Activated T-helper 1 cell treated with anti-CD3 and anti-CD28 coated beads, Interleukin-12 subunit alpha, Interleukin-12 subunit beta, Interleukin-2, Interleukin-4 antibody, amounts not matched to agents 30 ng/mL and 10 ng/mL and 1 ng/mL, durations not matched to agents 14 hours and 24 hours and 36 hours (primary cell): ENCODE measurements around the gene CHRNA3. TPM values are rescaled to one million over a fixed set of nuclear protein-coding genes. Genes with fewer than 3 reads are reported as not detected.

Source experiments
- DNase-seq: peaks from one replicate; pipeline ENCODE4 v3.0.0; 2021; ENCODE audit warnings: low spot score
- H3K27ac Mint-ChIP-seq: one replicate; pipeline ENCODE4 v1.8.0; 2021; ENCODE audit warnings: mild to moderate bottlenecking, mixed read lengths
- H3K27me3 Mint-ChIP-seq: one replicate; pipeline ENCODE4 v1.8.0; 2022; ENCODE audit warnings: mild to moderate bottlenecking, moderate library complexity, mixed read lengths; ENCODE audit not compliant: insufficient read depth
- H3K36me3 Mint-ChIP-seq: one replicate; pipeline ENCODE4 v1.8.0; 2021; ENCODE audit warnings: low read depth, mixed read lengths
- H3K4me1 Mint-ChIP-seq: one replicate; pipeline ENCODE4 v1.8.0; 2021; ENCODE audit warnings: low read depth, mixed read lengths
- H3K4me3 Mint-ChIP-seq: one replicate; pipeline ENCODE4 v1.8.0; 2021; ENCODE audit warnings: mild to moderate bottlenecking, moderate library complexity, mixed read lengths
- H3K9me3 Mint-ChIP-seq: one replicate; pipeline ENCODE4 v1.8.0; 2021; ENCODE audit warnings: mixed read lengths
- intact Hi-C: fragments of 100-400 bp; cut with micrococcal nuclease; formaldehyde crosslinking; loops from one replicate; pipeline ENCODE4 v1.15.1; 2024
- total RNA-seq: library from RNA; stranded (reverse); gene quantifications from 2 replicates; pipeline ENCODE4 v1.2.3, GENCODE V29; 2022

Gene CHRNA3
- total RNA-seq, 1 donor from 2014 or later = not detected

- intact Hi-C loops = no loop called here
- Mint-ChIP-seq H3K4me3 (no peak overlapping the region), H3K9me3 (no peaks in the 10 kb centered on the region), H3K4me1 (no peaks in the 10 kb centered on the region), H3K27ac (no peak overlapping the region), H3K27me3 (no peaks in the 10 kb centered on the region), H3K36me3 (no peaks in the 10 kb centered on the region)
- no peak for DNase-seq
Observed at GRCh38 chr15:78599189-78599588, 21.6 kb downstream of the CHRNA3 start.

- no peaks in the 10 kb centered on the region for H3K4me1 Mint-ChIP-seq
- intact Hi-C loops = no loop called here
- no peak for DNase-seq
Observed at GRCh38 chr15:78598348-78598747, 22.4 kb downstream of the CHRNA3 start.

GRCh38 chr15:78597583-78597982, 23.2 kb downstream of the CHRNA3 start:
- intact Hi-C loops = no loop called here
- Mint-ChIP-seq H3K9me3 (no peaks in the 10 kb centered on the region), H3K36me3 (no peaks in the 10 kb centered on the region), H3K4me3 (no peak overlapping the region), H3K27me3 (no peaks in the 10 kb centered on the region), H3K27ac (no peak overlapping the region), H3K4me1 (no peaks in the 10 kb centered on the region)
- DNase-seq = no peak

More at GRCh38 chr15:78598348-78598747, 22.4 kb downstream of the CHRNA3 start:
- Mint-ChIP-seq H3K4me3 (no peak overlapping the region), H3K27me3 (no peaks in the 10 kb centered on the region), H3K9me3 (no peaks in the 10 kb centered on the region), H3K27ac (no peak overlapping the region), H3K36me3 (no peaks in the 10 kb centered on the region)

- no peaks in the 10 kb centered on the region for H3K36me3 Mint-ChIP-seq
- no peak overlapping the region for H3K27ac Mint-ChIP-seq
- H3K4me1 Mint-ChIP-seq = no peaks in the 10 kb centered on the region
- DNase-seq = no peak
- peaks cover 6% of the 10 kb centered on the region for H3K27me3 Mint-ChIP-seq
- intact Hi-C loops = no loop called here
- H3K4me3 Mint-ChIP-seq = no peak overlapping the region
- H3K9me3 Mint-ChIP-seq = no peaks in the 10 kb centered on the region
Observed at GRCh38 chr15:78574944-78575343, 45.9 kb downstream of the CHRNA3 start.

GRCh38 chr15:78573416-78573815, 47.4 kb downstream of the CHRNA3 start:
- no peak overlapping the region for H3K27ac Mint-ChIP-seq

GRCh38 chr15:78571382-78571781, 49.4 kb downstream of the CHRNA3 start:
- Mint-ChIP-seq H3K27me3 (peaks cover 15% of the 10 kb centered on the region), H3K9me3 (no peaks in the 10 kb centered on the region), H3K36me3 (no peaks in the 10 kb centered on the region), H3K4me1 (peaks cover 9% of the 10 kb centered on the region), H3K4me3 (no peak overlapping the region), H3K27ac (no peak overlapping the region)
- intact Hi-C loops = no loop called here
- no peak for DNase-seq

More at GRCh38 chr15:78573416-78573815, 47.4 kb downstream of the CHRNA3 start:
- Mint-ChIP-seq H3K27me3 (peaks cover 6% of the 10 kb centered on the region), H3K9me3 (no peaks in the 10 kb centered on the region), H3K36me3 (no peaks in the 10 kb centered on the region), H3K4me1 (no peaks in the 10 kb centered on the region), H3K4me3 (no peak overlapping the region)
- intact Hi-C loops = no loop called here
- DNase-seq = no peak

- Mint-ChIP-seq H3K36me3 (no peaks in the 10 kb centered on the region), H3K27ac (no peak overlapping the region), H3K27me3 (peaks cover 19% of the 10 kb centered on the region), H3K4me3 (no peak overlapping the region), H3K4me1 (peaks cover 15% of the 10 kb centered on the region), H3K9me3 (no peaks in the 10 kb centered on the region)
- DNase-seq = no peak
- intact Hi-C loops = no loop called here
Observed at GRCh38 chr15:78570710-78571109, 50.1 kb downstream of the CHRNA3 start.

GRCh38 chr15:78567531-78567930, 53.3 kb downstream of the CHRNA3 start:
- no peaks in the 10 kb centered on the region for H3K9me3 Mint-ChIP-seq

GRCh38 chr15:78565951-78566774, 54.6 kb downstream of the CHRNA3 start:
- Mint-ChIP-seq H3K27ac (no peak overlapping the region), H3K36me3 (no peaks in the 10 kb centered on the region), H3K4me1 (peaks cover 28% of the 10 kb centered on the region), H3K4me3 (peak overlapping the region; percentile 88), H3K27me3 (peaks cover 31% of the 10 kb centered on the region), H3K9me3 (no peaks in the 10 kb centered on the region)
- no peak for DNase-seq
- intact Hi-C loops = loop anchor here (1.0 to 2.0 kb wide), 2 partner anchors 25 to 59 kb away; partner anchors contain the start of gene HYKK

More at GRCh38 chr15:78567531-78567930, 53.3 kb downstream of the CHRNA3 start:
- intact Hi-C loops = no loop called here
- Mint-ChIP-seq H3K27me3 (peaks cover 31% of the 10 kb centered on the region), H3K4me3 (peak overlapping the region; percentile 20), H3K4me1 (peaks cover 28% of the 10 kb centered on the region), H3K27ac (no peak overlapping the region), H3K36me3 (no peaks in the 10 kb centered on the region)
- no peak for DNase-seq

- H3K27ac Mint-ChIP-seq = peak within 1 kb of the TSS; percentile 61
- peak within 1 kb of the TSS; percentile 88 for H3K4me3 Mint-ChIP-seq
- intact Hi-C loops = loop anchor here (1.0 to 2.0 kb wide), 2 partner anchors 24 to 59 kb away; partner anchors contain the start of gene HYKK
- no peaks in the 10 kb centered on the region for H3K9me3 Mint-ChIP-seq
- H3K4me1 Mint-ChIP-seq = peaks cover 28% of the 10 kb centered on the region
- DNase-seq = peak; percentile 44
- H3K27me3 Mint-ChIP-seq = peaks cover 31% of the 10 kb centered on the region
- no peaks in the 10 kb centered on the region for H3K36me3 Mint-ChIP-seq
Observed at GRCh38 chr15:78565097-78565950, 55.5 kb downstream of the CHRNA3 start, which contains the start of gene CHRNA5. Gene CHRNA5 (plus strand): TSS chr15:78565520. CDS start chr15:78565720, 200 bp downstream.

GRCh38 chr15:78564743-78565096, 56.1 kb downstream of the CHRNA3 start:
- intact Hi-C loops = loop anchor here (1.0 to 2.0 kb wide), 2 partner anchors 23 to 58 kb away; partner anchors contain the start of gene HYKK
- DNase-seq = no peak
- H3K36me3 Mint-ChIP-seq = no peaks in the 10 kb centered on the region
- no peaks in the 10 kb centered on the region for H3K9me3 Mint-ChIP-seq
- no peak overlapping the region for H3K27ac Mint-ChIP-seq
- peaks cover 28% of the 10 kb centered on the region for H3K4me1 Mint-ChIP-seq
- H3K27me3 Mint-ChIP-seq = peaks cover 31% of the 10 kb centered on the region
- H3K4me3 Mint-ChIP-seq = peak overlapping the region; percentile 85

- Mint-ChIP-seq H3K4me3 (no peak overlapping the region), H3K9me3 (no peaks in the 10 kb centered on the region), H3K27me3 (peaks cover 37% of the 10 kb centered on the region), H3K36me3 (no peaks in the 10 kb centered on the region), H3K4me1 (peaks cover 28% of the 10 kb centered on the region), H3K27ac (no peak overlapping the region)
- intact Hi-C loops = no loop called here
- no peak for DNase-seq
Observed at GRCh38 chr15:78563092-78563491, 57.7 kb downstream of the CHRNA3 start.

- no peaks in the 10 kb centered on the region for H3K9me3 Mint-ChIP-seq
- H3K27ac Mint-ChIP-seq = no peak overlapping the region
- DNase-seq = no peak
- peaks cover 31% of the 10 kb centered on the region for H3K27me3 Mint-ChIP-seq
- H3K36me3 Mint-ChIP-seq = no peaks in the 10 kb centered on the region
- peaks cover 20% of the 10 kb centered on the region for H3K4me1 Mint-ChIP-seq
- H3K4me3 Mint-ChIP-seq = no peak overlapping the region
- intact Hi-C loops = no loop called here
Observed at GRCh38 chr15:78561490-78561889, 59.3 kb downstream of the CHRNA3 start.
